Measurements from ENCODE around the gene SRI. TPM values are rescaled to one million over a fixed set of nuclear protein-coding genes. Genes with fewer than 3 reads are reported as not detected.
"Not testable (repeated sequence)": the region's sequence is repeated elsewhere in the genome, so short reads cannot be mapped to it uniquely, and the experiment has no call there.

SRI gene
- total RNA-seq, 1 donor from 2014 or later = 132 TPM

- ATAC-seq = no peak
- intact Hi-C loops (cut with DNase I) = no loop called here
- no peak for DNase-seq (ENCODE audit: low spot score)
Measured at GRCh38 chr7:88200261-88200660, 19.6 kb downstream of the SRI start.

DNA sequence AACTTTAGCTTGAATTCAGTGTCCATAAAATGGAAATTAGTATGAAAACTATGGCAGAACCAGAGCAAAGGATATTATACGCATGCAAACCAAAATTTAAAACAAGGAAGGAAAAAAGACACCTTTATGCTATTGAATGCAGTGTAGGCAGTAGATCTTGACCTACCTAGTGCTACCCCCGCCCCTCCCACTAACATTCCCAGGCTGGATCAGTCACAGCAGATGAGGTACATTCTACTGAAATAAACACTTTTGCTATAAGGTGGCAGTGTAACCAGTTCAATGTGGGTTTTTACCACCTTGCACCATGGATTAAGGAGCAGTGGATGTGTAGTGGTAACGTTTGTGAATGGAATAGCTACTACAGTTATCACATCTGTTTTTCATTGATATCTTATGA, 27.9 kb downstream of the SRI start:
- DNase-seq (ENCODE audit: low spot score) (no peak), ATAC-seq (no peak)
- intact Hi-C loops (cut with DNase I) = no loop called here

DNA sequence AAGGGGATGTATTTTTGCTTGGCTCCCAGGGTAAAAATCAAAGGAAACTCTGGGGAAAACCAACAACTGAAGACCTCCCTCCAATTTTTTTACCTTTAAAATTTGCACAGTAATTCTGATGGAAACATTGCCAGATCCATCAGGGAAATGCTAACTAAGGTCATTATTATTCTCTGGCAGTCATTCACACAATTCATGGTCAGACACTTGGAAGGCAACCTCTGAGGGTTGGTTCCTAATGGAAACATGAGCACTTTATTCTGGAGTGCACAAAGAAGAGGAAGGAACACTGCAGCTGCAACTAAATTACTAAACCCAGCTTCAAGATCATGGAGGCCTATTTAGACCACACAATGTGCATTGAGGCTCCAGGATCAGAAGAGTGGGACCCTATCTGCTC, 34.2 kb downstream of the SRI start:
- ATAC-seq (no peak), DNase-seq (ENCODE audit: low spot score) (no peak)
- intact Hi-C loops (cut with DNase I) = no loop called here

DNA sequence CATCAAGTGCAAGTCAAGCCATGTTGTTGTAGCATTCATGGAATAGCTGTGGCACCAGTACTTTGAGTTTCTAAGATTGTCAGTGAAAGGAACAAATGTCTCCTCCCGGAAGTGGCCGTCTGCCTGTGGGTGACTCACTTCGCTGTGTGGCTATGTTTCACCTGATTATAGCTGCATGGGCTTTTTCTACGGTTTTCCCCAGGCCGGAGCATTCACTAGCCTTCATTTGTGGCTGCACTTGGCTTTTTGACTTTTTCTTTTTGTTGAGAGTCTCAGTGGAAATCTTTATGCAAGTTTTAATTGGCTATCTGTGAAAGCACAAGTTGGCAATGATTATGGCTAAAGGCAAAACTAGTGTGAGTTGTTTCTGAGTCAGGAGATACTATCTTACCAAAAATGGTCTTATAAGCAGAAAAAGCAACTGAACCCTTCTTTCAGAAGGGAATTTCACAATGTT, 35.0 kb downstream of the SRI start:
- intact Hi-C loops (cut with DNase I) = no loop called here
- DNase-seq (ENCODE audit: low spot score) (no peak), ATAC-seq (peak; percentile 39)

GRCh38 chr7:88183051-88183450, 36.8 kb downstream of the SRI start:
- intact Hi-C loops (cut with DNase I) = no loop called here
- ATAC-seq (no peak), DNase-seq (ENCODE audit: low spot score) (no peak)

- DNase-seq (ENCODE audit: low spot score) (no peak), ATAC-seq (no peak)
- intact Hi-C loops (cut with DNase I) = no loop called here
Measured at GRCh38 chr7:88176190-88176589, 43.6 kb downstream of the SRI start.

GRCh38 chr7:88172842-88173241, 47.0 kb downstream of the SRI start:
- DNase-seq (ENCODE audit: low spot score) (no peak), ATAC-seq (no peak)
- intact Hi-C loops (cut with DNase I) = no loop called here

- intact Hi-C loops (cut with DNase I) = no loop called here
- no peak for ATAC-seq
- no peak for DNase-seq (ENCODE audit: low spot score)
Measured at GRCh38 chr7:88169717-88170320, 50.0 kb downstream of the SRI start.

- ATAC-seq (no peak), DNase-seq (ENCODE audit: low spot score) (no peak)
- intact Hi-C loops (cut with DNase I) = no loop called here
Measured at GRCh38 chr7:88167721-88168120, 52.1 kb downstream of the SRI start.

DNA sequence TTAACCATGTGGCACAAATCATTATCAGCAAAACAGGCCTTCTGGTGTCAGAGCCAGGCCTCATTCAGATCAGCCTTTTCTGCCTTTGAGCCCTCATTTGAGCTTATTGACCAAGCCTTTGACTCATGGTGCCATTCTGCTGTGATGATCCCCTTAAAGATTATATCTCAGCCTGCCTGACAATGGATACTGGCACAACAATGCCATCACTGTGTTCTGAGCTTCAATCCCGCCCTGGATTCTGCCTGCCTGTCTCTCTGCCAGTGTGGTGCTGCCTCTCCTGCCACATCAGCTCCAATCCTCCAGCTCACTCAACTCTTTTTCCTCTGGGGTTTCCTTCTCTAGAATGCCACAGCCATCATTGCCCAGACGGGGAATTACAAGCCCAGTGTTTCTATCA, 52.6 kb downstream of the SRI start:
- ATAC-seq = no peak
- intact Hi-C loops (cut with DNase I) = no loop called here

GRCh38 chr7:88165697-88166096, 54.1 kb downstream of the SRI start:
- no peak for DNase-seq (ENCODE audit: low spot score)
- ATAC-seq = no peak

More for the DNA sequence above, 52.6 kb downstream of the SRI start:
- DNase-seq (ENCODE audit: low spot score) = no peak

GRCh38 chr7:88159741-88160140, 60.1 kb downstream of the SRI start:
- DNase-seq (ENCODE audit: low spot score); ATAC-seq; intact Hi-C loops (cut with DNase I): not testable (repeated sequence)

More at GRCh38 chr7:88165697-88166096, 54.1 kb downstream of the SRI start:
- intact Hi-C loops (cut with DNase I) = no loop called here

- DNase-seq (ENCODE audit: low spot score) = no peak
- intact Hi-C loops (cut with DNase I) = no loop called here
- no peak for ATAC-seq
Measured at GRCh38 chr7:88156356-88156755, 63.5 kb downstream of the SRI start.

GRCh38 chr7:88155756-88156155, 64.1 kb downstream of the SRI start:
- ATAC-seq = no peak
- DNase-seq (ENCODE audit: low spot score) = no peak
- intact Hi-C loops (cut with DNase I) = no loop called here

Other genes starting within 250 kb of the SRI start
- gene STEAP4, start 86.9 kb upstream of the SRI start, total RNA-seq = 189 TPM